HepG2 (cell line): ENCODE data around the gene GOT1. TPM values are rescaled to one million over a fixed set of nuclear protein-coding genes. Genes with fewer than 3 reads are reported as not detected.

ENCODE experiments used
- ATAC-seq: fragments of 200-7000 bp; cut with Tn5 transposase; 3 replicates; pipeline ENCODE4 v1.9.1; 2020; ENCODE audit warnings: mild to moderate bottlenecking, moderate library complexity
- BruUV-seq: library from RNA; stranded (reverse); fragments of 400-500 nt; replicated peaks from 2 replicates; lab custom pipeline; 2021; lab: Mats Ljungman, UMichigan
- CTCF ChIA-PET: fragments of 300-600 bp; formaldehyde crosslinking; extraction: SDS; loops from one replicate; lab custom pipeline; 2021; ENCODE audit warnings: low total read pairs, inconsistent platforms, low intra/inter-chr PET ratio; lab: Yijun Ruan, JAX
- POLR2A ChIA-PET: fragments of 350-600 bp; sonication (Branson Sonifier 250); formaldehyde crosslinking; loops from one replicate; lab custom pipeline; 2020; ENCODE audit warnings: antibody characterized with exemption, inconsistent platforms; lab: Yijun Ruan, JAX
- DNase-seq: peaks from one replicate; pipeline ENCODE4 v3.0.0-alpha.2; 2015; ENCODE audit warnings: low spot score
- FAIRE-seq: peaks from 3 replicates; lab custom pipeline; 2011; peaks lifted over from hg19 to GRCh38; lab: Jason Lieb, UNC
- H2AFZ ChIP-seq: one replicate; pipeline ENCODE4 v1.6.1; 2011; ENCODE audit warnings: low read length, inconsistent platforms
- H3K27ac ChIP-seq: fragments of 300-600 bp; 3 replicates; pipeline ENCODE4 v1.8.0; 2011; ENCODE audit warnings: mixed run types, mild to moderate bottlenecking, mixed read lengths, low read length, inconsistent platforms; ENCODE audit not compliant: insufficient read depth; ENCODE audit errors: extremely low read length
- H3K27me3 ChIP-seq, 2 experiments: fragments of 200-600 bp in 1 of 2; 2 replicates in 1 of 2; 3 replicates in 1 of 2; pipeline versions ENCODE4 v1.6.0 to v1.8.0; 2011; ENCODE audit warnings: low read length in 2 of 2, mild to moderate bottlenecking in 2 of 2, moderate library complexity in 2 of 2, inconsistent platforms in 1 of 2; ENCODE audit not compliant: insufficient read depth in 2 of 2, control insufficient read depth in 1 of 2
- H3K36me3 ChIP-seq, 2 experiments: fragments of 200-600 bp in 1 of 2; replicated peaks in 1 of 2; 2 replicates in 1 of 2; 3 replicates in 1 of 2; pipeline versions ENCODE4 v1.5.1 to v1.8.0; 2011; ENCODE audit warnings: low read length in 2 of 2, inconsistent platforms in 1 of 2; ENCODE audit not compliant: insufficient read depth in 2 of 2, control insufficient read depth in 1 of 2
- H3K4me1 ChIP-seq: 2 replicates; pipeline ENCODE4 v1.5.1; 2012; ENCODE audit warnings: low read length, inconsistent platforms; ENCODE audit not compliant: insufficient read depth
- H3K4me2 ChIP-seq: 2 replicates; pipeline ENCODE4 v1.6.0; 2011; ENCODE audit warnings: low read depth, low read length, inconsistent platforms
- H3K4me3 ChIP-seq, 3 experiments: fragments of 200-600 bp in 1 of 3; sonication (generic), shearing (Covaris generic) in 1 of 3; replicated peaks in 1 of 3; 2 replicates each; pipeline ENCODE4 v1.5.1; 2011 to 2016; ENCODE audit warnings: low read length in 3 of 3, inconsistent platforms in 2 of 3, low read depth in 2 of 3, mild to moderate bottlenecking in 2 of 3, control low read depth in 1 of 3, mixed read lengths in 1 of 3; ENCODE audit not compliant: insufficient read depth in 1 of 3
- H3K79me2 ChIP-seq: one replicate; pipeline ENCODE4 v1.6.1; 2011; ENCODE audit warnings: low read length, inconsistent platforms; ENCODE audit not compliant: insufficient read depth
- H3K9ac ChIP-seq: 2 replicates; pipeline ENCODE4 v1.6.0; 2011; ENCODE audit warnings: mild to moderate bottlenecking, low read depth, low read length, inconsistent platforms; ENCODE audit not compliant: insufficient read depth
- H3K9me3 ChIP-seq: 2 replicates; pipeline ENCODE4 v1.5.1; 2012; ENCODE audit warnings: mild to moderate bottlenecking, low read length
- H4K20me1 ChIP-seq: 2 replicates; pipeline ENCODE4 v1.6.0; 2011; ENCODE audit warnings: inconsistent platforms, mild to moderate bottlenecking, low read length, moderate library complexity; ENCODE audit not compliant: insufficient read depth
- CEBPB ChIP-seq: IDR thresholded peaks from 2 replicates; pipeline ENCODE4 v1.6.1; 2011; ENCODE audit warnings: low read depth, low read length, improper control_type of control experiment, borderline replicate concordance
- MAZ ChIP-seq, 2 experiments: sonication (generic) in 1 of 2; formaldehyde crosslinking in 1 of 2; IDR thresholded peaks; 2 replicates each; pipeline versions ENCODE4 v1.5.0 to v1.6.1; 2012 to 2020; ENCODE audit warnings: low read depth in 2 of 2, mild to moderate bottlenecking in 2 of 2, borderline replicate concordance in 1 of 2, improper control_type of control experiment in 1 of 2, low read length in 1 of 2, missing genetic modification reagents in 1 of 2, moderate library complexity in 1 of 2
- SRY ChIP-seq: sonication (generic); formaldehyde crosslinking; IDR thresholded peaks from 2 replicates; pipeline ENCODE4 v1.8.0; 2022; ENCODE audit warnings: mild to moderate bottlenecking, missing genetic modification reagents
- ZC3H4 ChIP-seq: sonication (generic); formaldehyde crosslinking; IDR thresholded peaks from 2 replicates; pipeline ENCODE4 v1.4.0; 2020; ENCODE audit warnings: missing genetic modification reagents, borderline replicate concordance
- ZNF678 ChIP-seq: sonication (generic); formaldehyde crosslinking; IDR thresholded peaks from 2 replicates; pipeline ENCODE4 v1.4.0; 2020; ENCODE audit warnings: mild to moderate bottlenecking, missing genetic modification reagents
- WGBS: methylation state at CpG from one replicate; pipeline ENCODE4 v1.1.6; 2017; ENCODE audit warnings: low lambda C conversion rate; 5-methylcytosine and 5-hydroxymethylcytosine counted together
- in situ Hi-C: cut with HindIII; loops from 2 replicates; pipeline ENCODE4 v1.10.0; 2017; ENCODE audit warnings: low pct_unique_long_range_greater_than_20kb; ENCODE audit not compliant: extremely low pct_ligation_motif_present
- intact Hi-C: fragments of 100-400 bp; cut with micrococcal nuclease; formaldehyde crosslinking; loops from one replicate; pipeline ENCODE4 v1.10.0; 2022; ENCODE audit not compliant: unreplicated experiment
- polyA plus RNA-seq, 8 experiments: library from polyadenylated mRNA; depleted of rRNA in 3 of 8; stranded (reverse) in 7 of 8; unstranded in 1 of 8; fragments of >200 nt; fragmentation: Illumina TruSeq in 4 of 8; extraction: Trizol in 4 of 8; gene quantifications; 2 replicates each; pipeline versions ENCODE4 v1.2.1 to v1.2.3, GENCODE V29; 2011 to 2016; ENCODE audit warnings: low read depth in 4 of 8, missing spikeins in 1 of 8, mixed read lengths in 1 of 8; ENCODE audit not compliant: insufficient read depth in 1 of 8
- total RNA-seq, 5 experiments: library from RNA; depleted of rRNA; stranded (reverse); fragments of >200 nt; fragmentation: Illumina TruSeq; extraction: Trizol; gene quantifications; 2 replicates each; pipeline ENCODE4 v1.2.3, GENCODE V29; 2016; ENCODE audit warnings: low read depth in 1 of 5
- TF ChIP-seq, protein P1 (sequence below): sonication (generic); IDR thresholded peaks from 2 replicates; pipeline ENCODE4 v1.6.1; 2016; ENCODE audit warnings: low read depth, borderline replicate concordance
- TF ChIP-seq, protein P2 (sequence below): IDR thresholded peaks from 2 replicates; pipeline ENCODE4 v1.6.1; 2016; ENCODE audit warnings: mild to moderate bottlenecking, missing biosample characterization, missing genetic modification reagents
- TF ChIP-seq, protein P3 (sequence below): IDR thresholded peaks from 2 replicates; pipeline ENCODE4 v1.6.1; 2012; ENCODE audit warnings: low read depth, low read length, improper control_type of control experiment
- TF ChIP-seq, protein P4 (sequence below): sonication (generic); formaldehyde crosslinking; IDR thresholded peaks from 2 replicates; pipeline ENCODE4 v1.4.0; 2020; ENCODE audit warnings: missing genetic modification reagents, borderline replicate concordance
- TF ChIP-seq, protein P5 (sequence below): sonication (generic); formaldehyde crosslinking; IDR thresholded peaks from 2 replicates; pipeline ENCODE4 v1.5.1; 2020; ENCODE audit warnings: mild to moderate bottlenecking, missing genetic modification reagents, moderate library complexity

Gene GOT1
- total and polyA plus RNA-seq, 2 of the 13 experiments (the other 11 are each of a cell fraction or from before 2014, with no cell fraction given), result 81.2 to 102 TPM

DNA sequence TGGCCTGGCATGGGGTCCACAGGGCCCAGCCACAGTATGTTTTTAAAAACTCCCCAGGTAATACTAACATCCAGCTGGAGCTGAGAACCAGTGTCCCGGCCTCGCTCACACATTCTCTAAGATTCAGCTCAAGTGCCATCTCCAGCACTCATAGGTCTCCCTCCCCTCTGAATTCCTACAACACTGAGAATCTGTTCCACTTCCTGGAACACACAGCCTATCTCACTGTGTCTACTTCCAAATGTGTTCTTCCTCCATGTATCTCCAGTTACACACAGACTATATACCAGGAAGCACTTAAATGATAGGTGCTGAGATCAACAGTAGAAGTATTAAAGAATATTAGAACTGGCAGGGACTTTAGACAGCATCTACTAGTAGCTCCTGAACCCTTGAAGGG lies 10.7 kb downstream of the GOT1 start:
- Histone ChIP-seq H3K4me2 (no peak overlapping the region), H3K4me1 (peaks cover 52% of the 10 kb centered on the region), H3K9ac (no peak overlapping the region)
- TF ChIP-seq, protein P1, sequence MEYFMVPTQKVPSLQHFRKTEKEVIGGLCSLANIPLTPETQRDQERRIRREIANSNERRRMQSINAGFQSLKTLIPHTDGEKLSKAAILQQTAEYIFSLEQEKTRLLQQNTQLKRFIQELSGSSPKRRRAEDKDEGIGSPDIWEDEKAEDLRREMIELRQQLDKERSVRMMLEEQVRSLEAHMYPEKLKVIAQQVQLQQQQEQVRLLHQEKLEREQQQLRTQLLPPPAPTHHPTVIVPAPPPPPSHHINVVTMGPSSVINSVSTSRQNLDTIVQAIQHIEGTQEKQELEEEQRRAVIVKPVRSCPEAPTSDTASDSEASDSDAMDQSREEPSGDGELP, result no peak
- TF ChIP-seq CEBPB (no peak), ZNF678 (CRISPR knock-in tag) (no peak), ZC3H4 (CRISPR knock-in tag) (no peak), MAZ (IDR thresholded peaks at IDR 0.05; ENCODE audit: borderline replicate concordance, low read depth, low read length) (no peak), MAZ (CRISPR knock-in tag; IDR thresholded peaks at IDR 0.05; ENCODE audit: low read depth) (no peak), SRY (no peak)
- TF ChIP-seq, protein P2, sequence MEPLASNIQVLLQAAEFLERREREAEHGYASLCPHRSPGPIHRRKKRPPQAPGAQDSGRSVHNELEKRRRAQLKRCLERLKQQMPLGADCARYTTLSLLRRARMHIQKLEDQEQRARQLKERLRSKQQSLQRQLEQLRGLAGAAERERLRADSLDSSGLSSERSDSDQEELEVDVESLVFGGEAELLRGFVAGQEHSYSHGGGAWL (CRISPR knock-in tag), result no peak
- TF ChIP-seq, protein P3, sequence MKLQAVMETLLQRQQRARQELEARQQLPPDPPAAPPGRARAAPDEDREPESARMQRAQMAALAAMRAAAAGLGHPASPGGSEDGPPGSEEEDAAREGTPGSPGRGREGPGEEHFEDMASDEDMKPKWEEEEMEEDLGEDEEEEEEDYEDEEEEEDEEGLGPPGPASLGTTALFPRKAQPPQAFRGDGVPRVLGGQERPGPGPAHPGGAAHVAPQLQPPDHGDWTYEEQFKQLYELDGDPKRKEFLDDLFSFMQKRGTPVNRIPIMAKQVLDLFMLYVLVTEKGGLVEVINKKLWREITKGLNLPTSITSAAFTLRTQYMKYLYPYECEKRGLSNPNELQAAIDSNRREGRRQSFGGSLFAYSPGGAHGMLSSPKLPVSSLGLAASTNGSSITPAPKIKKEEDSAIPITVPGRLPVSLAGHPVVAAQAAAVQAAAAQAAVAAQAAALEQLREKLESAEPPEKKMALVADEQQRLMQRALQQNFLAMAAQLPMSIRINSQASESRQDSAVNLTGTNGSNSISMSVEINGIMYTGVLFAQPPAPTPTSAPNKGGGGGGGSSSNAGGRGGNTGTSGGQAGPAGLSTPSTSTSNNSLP, result no peak
- TF ChIP-seq, protein P4, sequence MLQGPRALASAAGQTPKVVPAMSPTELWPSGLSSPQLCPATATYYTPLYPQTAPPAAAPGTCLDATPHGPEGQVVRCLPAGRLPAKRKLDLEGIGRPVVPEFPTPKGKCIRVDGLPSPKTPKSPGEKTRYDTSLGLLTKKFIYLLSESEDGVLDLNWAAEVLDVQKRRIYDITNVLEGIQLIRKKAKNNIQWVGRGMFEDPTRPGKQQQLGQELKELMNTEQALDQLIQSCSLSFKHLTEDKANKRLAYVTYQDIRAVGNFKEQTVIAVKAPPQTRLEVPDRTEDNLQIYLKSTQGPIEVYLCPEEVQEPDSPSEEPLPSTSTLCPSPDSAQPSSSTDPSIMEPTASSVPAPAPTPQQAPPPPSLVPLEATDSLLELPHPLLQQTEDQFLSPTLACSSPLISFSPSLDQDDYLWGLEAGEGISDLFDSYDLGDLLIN (CRISPR knock-in tag), result no peak
- TF ChIP-seq, protein P5, sequence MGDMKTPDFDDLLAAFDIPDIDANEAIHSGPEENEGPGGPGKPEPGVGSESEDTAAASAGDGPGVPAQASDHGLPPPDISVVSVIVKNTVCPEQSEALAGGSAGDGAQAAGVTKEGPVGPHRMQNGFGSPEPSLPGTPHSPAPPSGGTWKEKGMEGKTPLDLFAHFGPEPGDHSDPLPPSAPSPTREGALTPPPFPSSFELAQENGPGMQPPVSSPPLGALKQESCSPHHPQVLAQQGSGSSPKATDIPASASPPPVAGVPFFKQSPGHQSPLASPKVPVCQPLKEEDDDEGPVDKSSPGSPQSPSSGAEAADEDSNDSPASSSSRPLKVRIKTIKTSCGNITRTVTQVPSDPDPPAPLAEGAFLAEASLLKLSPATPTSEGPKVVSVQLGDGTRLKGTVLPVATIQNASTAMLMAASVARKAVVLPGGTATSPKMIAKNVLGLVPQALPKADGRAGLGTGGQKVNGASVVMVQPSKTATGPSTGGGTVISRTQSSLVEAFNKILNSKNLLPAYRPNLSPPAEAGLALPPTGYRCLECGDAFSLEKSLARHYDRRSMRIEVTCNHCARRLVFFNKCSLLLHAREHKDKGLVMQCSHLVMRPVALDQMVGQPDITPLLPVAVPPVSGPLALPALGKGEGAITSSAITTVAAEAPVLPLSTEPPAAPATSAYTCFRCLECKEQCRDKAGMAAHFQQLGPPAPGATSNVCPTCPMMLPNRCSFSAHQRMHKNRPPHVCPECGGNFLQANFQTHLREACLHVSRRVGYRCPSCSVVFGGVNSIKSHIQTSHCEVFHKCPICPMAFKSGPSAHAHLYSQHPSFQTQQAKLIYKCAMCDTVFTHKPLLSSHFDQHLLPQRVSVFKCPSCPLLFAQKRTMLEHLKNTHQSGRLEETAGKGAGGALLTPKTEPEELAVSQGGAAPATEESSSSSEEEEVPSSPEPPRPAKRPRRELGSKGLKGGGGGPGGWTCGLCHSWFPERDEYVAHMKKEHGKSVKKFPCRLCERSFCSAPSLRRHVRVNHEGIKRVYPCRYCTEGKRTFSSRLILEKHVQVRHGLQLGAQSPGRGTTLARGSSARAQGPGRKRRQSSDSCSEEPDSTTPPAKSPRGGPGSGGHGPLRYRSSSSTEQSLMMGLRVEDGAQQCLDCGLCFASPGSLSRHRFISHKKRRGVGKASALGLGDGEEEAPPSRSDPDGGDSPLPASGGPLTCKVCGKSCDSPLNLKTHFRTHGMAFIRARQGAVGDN (CRISPR knock-in tag), result no peak
- TF ChIP-seq, all 625 proteins: peak for 0
- Histone ChIP-seq H3K4me3 (no peak overlapping the region), H3K36me3 (peaks cover 10 to 45% of the 10 kb centered on the region in 2 experiments; a peak in 4 of 5 replicates), H3K79me2 (peaks cover 28% of the 10 kb centered on the region), H4K20me1 (no peaks in the 10 kb centered on the region), H3K27ac (no peak overlapping the region), H2AFZ (no peak overlapping the region), H3K27me3 (no peaks in the 10 kb centered on the region), H3K9me3 (no peaks in the 10 kb centered on the region)
- ATAC-seq, result no peak
- intact Hi-C loops, result no loop called here
- no peak for DNase-seq
- in situ Hi-C loops, result no loop called here
- 100% methylated on average over 2 of the region's 2 CpGs for WGBS
- POLR2A ChIA-PET, result interaction anchor here (1.2 to 4.2 kb wide), 3 partner anchors 8 to 32 kb away, joined by 3 to 43 read pairs (median 5); partner anchors contain the start of gene GOT1
- no peak for FAIRE-seq
- CTCF ChIA-PET, result no interaction called here
- no TSS peak for BruUV-seq
